ENCODE results near the gene TMEM52. TPM values are rescaled to one million over a fixed set of nuclear protein-coding genes. Genes with fewer than 3 reads are reported as not detected.

The TMEM52 gene
- polyA plus RNA-seq, 2 of the 4 experiments (the other 2 are of a cell fraction) = 0.36 to 0.41 TPM

DNA sequence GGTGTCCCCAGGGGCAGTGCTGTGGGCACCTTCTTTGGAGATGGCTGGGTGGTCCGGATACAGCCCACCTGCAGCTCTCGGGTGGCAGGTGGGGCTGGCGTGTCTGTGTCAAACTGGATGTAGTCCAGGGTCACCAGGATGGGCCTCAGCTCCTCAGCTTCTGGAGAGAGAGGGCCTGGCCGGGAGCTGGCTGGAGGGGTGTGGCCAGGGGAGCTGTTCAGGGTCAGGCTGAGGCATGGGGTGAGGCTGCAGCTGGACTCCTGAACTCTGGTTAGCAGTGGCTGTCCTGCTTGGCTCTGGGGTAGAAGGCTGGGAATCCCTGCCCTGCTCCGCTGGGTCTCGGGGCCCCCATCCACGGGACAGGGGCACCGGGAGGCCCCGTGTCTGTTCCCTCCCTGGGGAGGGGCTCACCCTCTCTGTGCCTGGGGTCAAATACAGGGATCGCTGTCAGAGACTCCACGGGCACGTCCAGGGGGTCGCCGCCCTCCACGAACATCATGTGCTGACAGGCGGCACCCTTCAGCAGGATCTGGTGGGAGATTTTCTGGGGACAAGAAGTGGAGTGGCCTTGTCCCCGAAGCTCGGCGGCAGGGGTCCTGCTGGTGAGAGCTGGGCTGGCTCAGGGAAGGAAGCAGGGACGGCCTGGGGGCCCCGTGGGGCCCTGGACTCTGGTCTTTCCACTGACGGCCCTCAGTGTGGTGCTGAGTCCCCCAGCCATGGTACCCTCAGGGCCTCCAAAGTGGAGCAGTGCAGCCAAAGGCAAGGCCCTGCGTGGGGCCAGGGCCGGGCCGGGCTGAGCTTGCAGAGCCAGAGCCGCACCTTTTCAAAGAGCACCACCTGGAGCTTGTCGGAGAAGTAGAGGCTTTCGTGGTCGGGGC is 4.1 kb upstream of the TMEM52 start:
- Histone ChIP-seq H3K4me2 (no peak overlapping the region), H3K9me3 (no peaks in the 10 kb centered on the region), H3K27ac (no peak overlapping the region), H3K4me3 (no peak overlapping the region), H3K4me1 (peaks cover 10% of the 10 kb centered on the region)
- ChIA-PET POLR2A (interaction anchor here (0.9 kb wide), 1 partner anchor 14 kb away, joined by 5 read pairs; no protein-coding TSS in a partner anchor), CTCF (interaction anchor here (0.9 to 1.7 kb wide), 5 partner anchors 13 to 121 kb away, joined by 3 to 5 read pairs (median 4); no protein-coding TSS in a partner anchor)
- TF ChIP-seq KDM5A (IDR thresholded peaks at IDR 0.05) (no peak), NPAS2 (CRISPR knock-in tag; IDR thresholded peaks at IDR 0.05; ENCODE audit: borderline replicate concordance) (no peak), MYC (IDR thresholded peaks at IDR 0.05; ENCODE audit: borderline replicate concordance, low read length) (no peak), EHF (CRISPR knock-in tag; IDR thresholded peaks at IDR 0.05) (no peak), CTCF (IDR thresholded peaks at IDR 0.05) (no peak), RFX5 (IDR thresholded peaks at IDR 0.05) (no peak), GATA3 (IDR thresholded peaks at IDR 0.05; ENCODE audit: borderline replicate concordance) (no peak), TFCP2L1 (CRISPR knock-in tag; IDR thresholded peaks at IDR 0.05) (no peak), ESRRA (IDR thresholded peaks at IDR 0.05; ENCODE audit: borderline replicate concordance, low read length) (no peak), BHLHE40 (IDR thresholded peaks at IDR 0.05; ENCODE audit: low read depth, low read length) (no peak), SMC3 (IDR thresholded peaks at IDR 0.05) (no peak)
- TF ChIP-seq, protein P1, sequence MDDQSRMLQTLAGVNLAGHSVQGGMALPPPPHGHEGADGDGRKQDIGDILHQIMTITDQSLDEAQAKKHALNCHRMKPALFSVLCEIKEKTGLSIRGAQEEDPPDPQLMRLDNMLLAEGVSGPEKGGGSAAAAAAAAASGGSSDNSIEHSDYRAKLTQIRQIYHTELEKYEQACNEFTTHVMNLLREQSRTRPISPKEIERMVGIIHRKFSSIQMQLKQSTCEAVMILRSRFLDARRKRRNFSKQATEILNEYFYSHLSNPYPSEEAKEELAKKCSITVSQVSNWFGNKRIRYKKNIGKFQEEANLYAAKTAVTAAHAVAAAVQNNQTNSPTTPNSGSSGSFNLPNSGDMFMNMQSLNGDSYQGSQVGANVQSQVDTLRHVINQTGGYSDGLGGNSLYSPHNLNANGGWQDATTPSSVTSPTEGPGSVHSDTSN (IDR thresholded peaks at IDR 0.05) = no peak
- TF ChIP-seq, protein P2, sequence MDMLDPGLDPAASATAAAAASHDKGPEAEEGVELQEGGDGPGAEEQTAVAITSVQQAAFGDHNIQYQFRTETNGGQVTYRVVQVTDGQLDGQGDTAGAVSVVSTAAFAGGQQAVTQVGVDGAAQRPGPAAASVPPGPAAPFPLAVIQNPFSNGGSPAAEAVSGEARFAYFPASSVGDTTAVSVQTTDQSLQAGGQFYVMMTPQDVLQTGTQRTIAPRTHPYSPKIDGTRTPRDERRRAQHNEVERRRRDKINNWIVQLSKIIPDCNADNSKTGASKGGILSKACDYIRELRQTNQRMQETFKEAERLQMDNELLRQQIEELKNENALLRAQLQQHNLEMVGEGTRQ (IDR thresholded peaks at IDR 0.05) = no peak
- FAIRE-seq = no peak
- WGBS (ENCODE audit: missing lambda C conversion rate) = 46% methylated on average over 13 of the region's 29 CpGs
- no peak for DNase-seq (ENCODE audit: low read depth in 1 of 2, low spot score in 1 of 2)
- ATAC-seq = no peak

DNA sequence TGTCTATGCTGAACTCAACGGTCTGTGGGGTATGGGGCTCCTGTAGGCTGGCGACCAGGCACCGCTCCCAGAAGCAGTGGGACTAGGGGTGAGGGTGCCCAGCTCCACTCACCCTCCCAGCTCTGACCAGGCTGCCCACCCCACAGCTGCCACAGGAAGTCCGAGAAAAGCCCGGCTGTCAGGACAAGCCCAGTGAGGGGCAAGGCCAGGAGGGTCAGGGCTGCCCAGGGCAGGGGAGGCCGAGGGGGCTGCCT is 3.5 kb upstream of the TMEM52 start:
- POLR2A ChIA-PET = interaction anchor here (0.9 kb wide), 1 partner anchor 14 kb away, joined by 5 read pairs; no protein-coding TSS in a partner anchor
- no peak for TF ChIP-seq RCOR1 (IDR thresholded peaks at IDR 0.05; ENCODE audit: low read depth, low read length)
- TF ChIP-seq FOSL2 (IDR thresholded peaks at IDR 0.05) = no peak
- TF ChIP-seq FOSL2 (CRISPR knock-in tag; IDR thresholded peaks at IDR 0.05) = no peak
- TF ChIP-seq EHMT2 (IDR thresholded peaks at IDR 0.05; ENCODE audit: low read depth) = no peak
- no peak for TF ChIP-seq FOSB (CRISPR knock-in tag; IDR thresholded peaks at IDR 0.05)
- TF ChIP-seq FOXS1 (CRISPR knock-in tag; IDR thresholded peaks at IDR 0.05) = no peak
- TF ChIP-seq KDM1A (IDR thresholded peaks at IDR 0.05; ENCODE audit: low read depth) = no peak
- TF ChIP-seq CTCF (IDR thresholded peaks at IDR 0.05) = no peak
- no peak for TF ChIP-seq REST (IDR thresholded peaks at IDR 0.05)
- TF ChIP-seq HEYL (CRISPR knock-in tag; IDR thresholded peaks at IDR 0.05) = no peak
- TF ChIP-seq NFE2L2 (conservative IDR thresholded peaks at IDR 0.05; ENCODE audit: low read length) = no peak
- TF ChIP-seq HMGXB4 (CRISPR knock-in tag; IDR thresholded peaks at IDR 0.05; ENCODE audit: borderline replicate concordance) = no peak
- no peak for TF ChIP-seq TFCP2L1 (CRISPR knock-in tag; IDR thresholded peaks at IDR 0.05)
- TF ChIP-seq RARB (CRISPR knock-in tag; IDR thresholded peaks at IDR 0.05) = no peak
- no peak for TF ChIP-seq CBX8 (IDR thresholded peaks at IDR 0.05)

More for the DNA sequence above, 3.5 kb upstream of the TMEM52 start:
- peaks cover 10% of the 10 kb centered on the region for H3K4me1 ChIP-seq
- no CpG with 5 or more reads among the region's 6 CpGs for WGBS (ENCODE audit: missing lambda C conversion rate)
- H3K9me3 ChIP-seq = no peaks in the 10 kb centered on the region
- FAIRE-seq (no peak), DNase-seq (ENCODE audit: low read depth in 1 of 2, low spot score in 1 of 2) (no peak), ATAC-seq (no peak)
- H3K27ac ChIP-seq = no peak overlapping the region
- H3K4me3 ChIP-seq = no peak overlapping the region
- H3K4me2 ChIP-seq = no peak overlapping the region
- CTCF ChIA-PET = interaction anchor here (0.6 to 1.5 kb wide), 3 partner anchors 22 to 122 kb away, joined by 3 to 4 read pairs (median 3); no protein-coding TSS in a partner anchor
